Measurements from ENCODE around the gene PTPRE. TPM values are rescaled to one million over a fixed set of nuclear protein-coding genes. Genes with fewer than 3 reads are reported as not detected.

PTPRE gene
- total RNA-seq, 3 donors from 2014 or later (not counting 1 experiment from before 2014, with no cell fraction given): 274 to 280 (median 275) TPM

DNA sequence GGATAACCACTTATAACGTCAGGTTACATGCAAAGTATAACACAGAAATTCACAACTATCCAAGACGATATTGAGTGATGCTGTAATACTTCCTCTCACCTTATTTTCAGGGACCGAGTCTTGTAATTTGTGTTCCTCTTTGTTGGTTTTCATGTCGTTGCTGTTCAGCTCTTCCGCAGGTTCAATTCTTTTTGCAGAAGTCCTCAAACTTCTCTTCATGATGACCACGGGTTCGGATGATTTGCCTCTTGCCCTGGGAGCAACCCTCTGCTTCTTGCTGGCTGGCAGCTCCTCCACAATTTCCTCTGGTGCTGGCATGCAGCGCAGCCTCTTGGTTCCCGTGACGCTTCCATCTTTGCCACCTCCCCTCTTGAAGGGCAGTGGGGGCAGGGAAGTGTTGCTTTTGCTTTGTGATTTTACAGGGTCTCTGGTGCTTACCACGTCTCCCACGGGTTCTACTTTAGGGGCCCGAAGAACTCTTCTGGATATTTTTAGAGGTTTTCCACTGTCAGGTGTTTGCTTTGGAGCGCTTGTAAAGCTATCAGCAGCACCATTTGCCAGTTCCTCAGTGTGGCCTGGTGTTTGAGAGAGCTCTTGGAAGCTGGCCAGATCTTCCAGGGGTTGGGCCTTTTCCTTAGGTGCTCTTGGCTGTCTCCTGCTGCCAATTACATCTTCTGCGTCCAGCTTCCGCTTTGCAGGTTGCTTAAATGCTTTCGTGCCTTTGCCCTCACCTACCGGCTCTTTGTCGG lies 195.8 kb downstream of the PTPRE start:
- no peak for ATAC-seq
- TF ChIP-seq, protein P1, sequence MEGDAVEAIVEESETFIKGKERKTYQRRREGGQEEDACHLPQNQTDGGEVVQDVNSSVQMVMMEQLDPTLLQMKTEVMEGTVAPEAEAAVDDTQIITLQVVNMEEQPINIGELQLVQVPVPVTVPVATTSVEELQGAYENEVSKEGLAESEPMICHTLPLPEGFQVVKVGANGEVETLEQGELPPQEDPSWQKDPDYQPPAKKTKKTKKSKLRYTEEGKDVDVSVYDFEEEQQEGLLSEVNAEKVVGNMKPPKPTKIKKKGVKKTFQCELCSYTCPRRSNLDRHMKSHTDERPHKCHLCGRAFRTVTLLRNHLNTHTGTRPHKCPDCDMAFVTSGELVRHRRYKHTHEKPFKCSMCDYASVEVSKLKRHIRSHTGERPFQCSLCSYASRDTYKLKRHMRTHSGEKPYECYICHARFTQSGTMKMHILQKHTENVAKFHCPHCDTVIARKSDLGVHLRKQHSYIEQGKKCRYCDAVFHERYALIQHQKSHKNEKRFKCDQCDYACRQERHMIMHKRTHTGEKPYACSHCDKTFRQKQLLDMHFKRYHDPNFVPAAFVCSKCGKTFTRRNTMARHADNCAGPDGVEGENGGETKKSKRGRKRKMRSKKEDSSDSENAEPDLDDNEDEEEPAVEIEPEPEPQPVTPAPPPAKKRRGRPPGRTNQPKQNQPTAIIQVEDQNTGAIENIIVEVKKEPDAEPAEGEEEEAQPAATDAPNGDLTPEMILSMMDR (IDR thresholded peaks at IDR 0.05): no peak
- intact Hi-C loops (cut with micrococcal nuclease): no loop called here
- Histone ChIP-seq H3K4me3 (ENCODE audit: low read length) (no peak overlapping the region), H3K4me1 (ENCODE audit: control insufficient read depth, insufficient read depth, low read length) (peaks cover 33% of the 10 kb centered on the region), H3K27ac (ENCODE audit: low read length) (no peak overlapping the region), H3K27me3 (ENCODE audit: control insufficient read depth, insufficient read depth, low read length) (no peaks in the 10 kb centered on the region), H3K36me3 (ENCODE audit: control insufficient read depth, insufficient read depth, low read length) (no peaks in the 10 kb centered on the region), H3K9me3 (ENCODE audit: control insufficient read depth, insufficient read depth, low read length) (no peaks in the 10 kb centered on the region)
- DNase-seq: no peak
- H3K4me1 Mint-ChIP-seq: peaks cover 22 to 40% of the 10 kb centered on the region in 2 donors
- H3K27ac Mint-ChIP-seq: peak overlapping the region; percentile 11 to 50
- H3K4me3 Mint-ChIP-seq: peak overlapping the region; percentile 8
- 76% methylated on average over 19 of the region's 19 CpGs for WGBS (ENCODE audit: insufficient coverage)
- H3K9me3 Mint-ChIP-seq: no peaks in the 10 kb centered on the region
- H3K27me3 Mint-ChIP-seq (ENCODE audit: low read depth in 2 of 2): peaks cover 6 to 16% of the 10 kb centered on the region in 2 donors
- H3K36me3 Mint-ChIP-seq: no peaks in the 10 kb centered on the region

DNA sequence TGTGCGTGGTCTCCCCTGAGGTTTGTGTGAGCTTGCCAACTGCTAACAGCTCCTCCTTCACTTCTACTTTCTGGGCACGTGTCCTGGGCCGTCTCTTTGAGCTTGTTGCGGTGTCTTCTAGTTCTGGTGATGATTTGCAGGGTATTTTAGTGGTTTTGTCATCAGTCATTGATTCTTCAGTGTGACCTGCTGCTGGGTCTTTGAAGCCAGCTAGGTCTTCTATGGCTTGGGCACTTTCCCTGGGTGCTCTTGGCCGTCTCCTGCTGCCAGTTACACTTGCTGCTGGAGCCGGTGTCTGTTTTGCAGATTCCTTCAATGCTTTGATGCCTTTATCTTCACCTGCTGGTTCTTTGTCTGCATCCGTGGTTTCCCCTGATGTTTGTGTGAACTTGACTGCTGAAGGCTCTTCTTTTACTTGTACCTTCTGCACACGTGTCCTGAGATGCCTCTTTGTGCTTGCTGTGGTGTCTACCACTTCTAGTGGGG lies 196.4 kb downstream of the PTPRE start:
- peaks cover 6 to 16% of the 10 kb centered on the region in 2 donors for H3K27me3 Mint-ChIP-seq (ENCODE audit: low read depth in 2 of 2)
- H3K4me3 ChIP-seq (ENCODE audit: low read length): no peak overlapping the region
- H3K36me3 ChIP-seq (ENCODE audit: control insufficient read depth, insufficient read depth, low read length): no peaks in the 10 kb centered on the region
- H3K9me3 ChIP-seq (ENCODE audit: control insufficient read depth, insufficient read depth, low read length): no peaks in the 10 kb centered on the region
- intact Hi-C loops (cut with micrococcal nuclease): no loop called here
- H3K27ac Mint-ChIP-seq: peak overlapping the region; percentile 11 to 50
- H3K4me1 Mint-ChIP-seq: peaks cover 16 to 34% of the 10 kb centered on the region in 2 donors
- H3K9me3 Mint-ChIP-seq: no peaks in the 10 kb centered on the region
- DNase-seq (peak in 1 of 2 donors; percentile 76), ATAC-seq (peak; percentile 72 to 89 (median 73))
- WGBS (ENCODE audit: insufficient coverage): 42% methylated on average over 8 of the region's 8 CpGs
- TF ChIP-seq, protein P1 (IDR thresholded peaks at IDR 0.05): no peak
- no peaks in the 10 kb centered on the region for H3K27me3 ChIP-seq (ENCODE audit: control insufficient read depth, insufficient read depth, low read length)
- H3K27ac ChIP-seq (ENCODE audit: low read length): no peak overlapping the region
- peaks cover 27% of the 10 kb centered on the region for H3K4me1 ChIP-seq (ENCODE audit: control insufficient read depth, insufficient read depth, low read length)
- H3K36me3 Mint-ChIP-seq: no peaks in the 10 kb centered on the region
- peak overlapping the region; percentile 8 for H3K4me3 Mint-ChIP-seq

DNA sequence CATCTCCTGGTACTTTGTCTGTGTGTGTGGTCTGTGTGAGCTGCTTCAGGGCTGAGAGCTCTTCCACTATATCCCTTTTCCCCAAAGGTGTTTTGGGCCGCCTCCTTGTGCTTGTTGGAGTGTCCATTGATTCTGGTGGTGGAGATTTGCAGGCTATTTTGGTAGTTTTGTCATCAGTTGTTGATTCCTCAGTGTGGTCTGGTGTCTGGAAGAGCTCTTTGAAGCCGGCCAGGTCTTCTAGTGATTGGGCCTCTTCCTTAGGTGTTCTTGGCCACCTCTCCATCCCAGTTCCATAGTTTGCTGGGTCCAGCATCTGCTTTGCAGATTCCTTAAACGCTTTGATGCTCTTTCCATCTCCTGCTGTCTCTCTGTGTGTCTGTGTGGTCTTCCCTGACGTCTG lies 198.5 kb downstream of the PTPRE start:
- H3K4me1 Mint-ChIP-seq: peaks cover 5 to 28% of the 10 kb centered on the region in 2 donors
- Histone ChIP-seq H3K27me3 (ENCODE audit: control insufficient read depth, insufficient read depth, low read length) (no peaks in the 10 kb centered on the region), H3K36me3 (ENCODE audit: control insufficient read depth, insufficient read depth, low read length) (no peaks in the 10 kb centered on the region), H3K4me1 (ENCODE audit: control insufficient read depth, insufficient read depth, low read length) (peaks cover 21% of the 10 kb centered on the region), H3K9me3 (ENCODE audit: control insufficient read depth, insufficient read depth, low read length) (no peaks in the 10 kb centered on the region), H3K27ac (ENCODE audit: low read length) (no peak overlapping the region), H3K4me3 (ENCODE audit: low read length) (no peak overlapping the region)
- no peak overlapping the region for H3K27ac Mint-ChIP-seq
- WGBS (ENCODE audit: insufficient coverage): 98% methylated on average over 3 of the region's 4 CpGs
- intact Hi-C loops (cut with micrococcal nuclease): no loop called here
- DNase-seq (no peak), ATAC-seq (no peak)
- no peaks in the 10 kb centered on the region for H3K36me3 Mint-ChIP-seq
- H3K9me3 Mint-ChIP-seq: no peaks in the 10 kb centered on the region
- TF ChIP-seq, protein P1 (IDR thresholded peaks at IDR 0.05): no peak
- H3K4me3 Mint-ChIP-seq: no peak overlapping the region
- H3K27me3 Mint-ChIP-seq (ENCODE audit: low read depth in 2 of 2): peaks cover 6 to 16% of the 10 kb centered on the region in 2 donors
